Measurements from ENCODE around the gene CMA1.
A peak's percentile ranks its signal among the peaks of the same experiment; 100 is the strongest.
"Not testable (repeated sequence)": the region's sequence is repeated elsewhere in the genome, so short reads cannot be mapped to it uniquely, and the experiment has no call there.

The CMA1 gene

GRCh38 chr14:24508155-24508840 lies at the start of gene CMA1:
CMA1 (minus strand) TSS chr14:24508265; CDS start chr14:24508235, 30 bp downstream.
- no peak for FAIRE-seq
- no peak for DNase-seq (ENCODE audit: insufficient read length, low spot score)

DNA sequence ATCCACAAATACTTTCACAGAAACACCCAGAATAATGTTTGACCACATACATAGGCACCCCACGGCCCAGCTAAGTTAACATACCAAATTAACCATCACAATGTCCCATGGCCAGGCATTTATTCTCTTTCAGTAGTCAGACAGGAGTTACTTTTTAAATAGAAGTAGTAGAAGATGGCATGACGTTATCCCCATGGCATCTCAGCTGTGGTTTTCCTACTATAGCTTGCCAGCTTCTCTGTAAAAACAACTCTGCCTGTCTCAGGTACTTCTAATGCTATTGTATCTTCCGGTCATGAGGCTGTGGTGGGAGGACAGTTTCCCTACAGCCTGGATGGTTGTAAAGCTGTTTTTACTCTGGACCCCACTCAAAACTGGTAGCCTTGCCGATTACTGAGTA lies 48.7 kb upstream of the CMA1 start:
- FAIRE-seq (no peak), DNase-seq (ENCODE audit: insufficient read length, low spot score) (no peak)

DNA sequence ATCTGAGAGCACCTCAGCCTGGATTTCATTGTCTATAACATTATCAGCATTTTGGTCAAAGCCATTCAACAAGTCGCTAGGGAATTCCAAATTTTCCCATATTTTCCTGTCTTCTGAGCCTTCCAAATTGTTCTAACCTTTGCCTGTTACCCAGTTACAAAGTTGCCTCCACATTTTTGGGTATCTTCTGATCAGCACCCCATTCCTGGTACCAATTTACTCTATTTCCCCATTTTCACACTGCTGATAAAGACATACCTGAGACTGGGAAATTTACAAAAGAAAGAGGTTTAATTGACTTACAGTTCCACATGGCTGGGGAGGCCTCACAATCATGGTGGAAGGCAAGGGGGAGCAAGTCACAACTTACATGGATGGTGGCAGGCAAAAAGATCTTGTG lies 41.0 kb upstream of the CMA1 start:
- not testable (repeated sequence) for FAIRE-seq; DNase-seq (ENCODE audit: insufficient read length, low spot score)

DNA sequence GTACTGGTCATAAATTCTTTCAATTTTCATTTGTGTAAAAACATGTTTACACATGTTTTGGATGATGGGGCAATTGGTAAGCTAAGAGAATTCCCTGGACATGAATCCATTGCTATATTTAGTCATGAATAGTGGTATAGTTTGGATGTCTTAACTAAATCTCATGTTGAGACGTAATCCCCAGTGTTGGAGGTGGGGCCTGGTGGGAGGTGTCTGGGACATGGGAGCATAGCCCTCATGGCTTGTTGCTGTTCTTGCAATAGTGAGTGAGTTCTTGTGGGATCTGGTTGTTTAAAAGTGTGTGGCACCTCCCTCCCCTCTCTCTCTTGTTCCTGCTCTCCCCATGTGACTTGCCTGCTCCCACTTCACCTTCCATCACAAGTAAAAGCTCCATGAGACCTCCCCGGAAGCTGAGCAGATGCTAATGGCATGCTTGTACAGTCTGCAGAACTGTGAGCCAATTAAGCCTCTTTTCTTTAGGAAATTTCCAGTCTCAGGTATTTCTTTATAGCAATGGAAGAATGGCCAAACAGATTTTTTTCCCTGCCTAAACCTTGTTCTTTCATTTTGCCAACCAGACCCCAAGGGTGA lies 34.4 kb upstream of the CMA1 start:
- FAIRE-seq (no peak), DNase-seq (ENCODE audit: insufficient read length, low spot score) (no peak)

GRCh38 chr14:24535737-24536136 lies 27.7 kb upstream of the CMA1 start:
- FAIRE-seq (no peak), DNase-seq (ENCODE audit: insufficient read length, low spot score) (no peak)

- no peak for DNase-seq (ENCODE audit: insufficient read length, low spot score)
- FAIRE-seq, result no peak
These were observed 26.2 kb upstream of the CMA1 start for GRCh38 chr14:24534286-24534685.

DNA sequence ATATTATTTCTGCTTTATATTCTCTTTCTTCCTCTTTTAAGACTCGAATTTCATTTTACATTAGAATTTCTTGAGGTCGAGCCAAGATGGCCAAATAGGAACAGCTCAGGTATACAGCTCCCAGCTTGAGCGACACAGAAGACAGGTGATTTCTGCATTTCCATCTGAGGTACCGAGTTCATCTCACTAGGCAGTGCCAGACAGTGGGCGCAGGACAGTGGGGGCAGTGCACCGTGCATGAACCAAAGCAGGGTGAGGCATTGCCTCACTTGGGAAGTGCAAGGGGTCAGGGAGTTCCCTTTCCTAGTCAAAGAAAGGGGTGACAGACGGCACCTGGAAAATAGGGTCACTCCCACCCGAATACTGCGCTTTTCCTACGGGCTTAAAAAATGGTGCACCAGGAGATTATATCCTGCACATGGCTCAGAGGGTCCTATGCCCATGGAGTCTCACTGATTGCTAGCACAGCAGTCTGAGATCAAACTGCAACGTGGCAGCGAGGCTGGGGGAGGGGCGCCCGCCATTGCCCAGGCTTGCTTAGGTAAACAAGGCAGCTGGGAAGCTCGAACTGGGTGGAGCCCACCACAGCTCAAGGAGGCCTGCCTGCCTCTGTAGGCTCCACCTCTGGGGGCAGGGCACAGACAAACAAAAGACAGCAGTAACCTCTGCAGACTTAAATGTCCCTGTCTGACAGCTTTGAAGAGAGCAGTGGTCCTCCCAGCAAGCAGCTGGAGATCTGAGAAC lies 18.0 kb upstream of the CMA1 start:
- DNase-seq (ENCODE audit: insufficient read length, low spot score); FAIRE-seq: not testable (repeated sequence)

DNA sequence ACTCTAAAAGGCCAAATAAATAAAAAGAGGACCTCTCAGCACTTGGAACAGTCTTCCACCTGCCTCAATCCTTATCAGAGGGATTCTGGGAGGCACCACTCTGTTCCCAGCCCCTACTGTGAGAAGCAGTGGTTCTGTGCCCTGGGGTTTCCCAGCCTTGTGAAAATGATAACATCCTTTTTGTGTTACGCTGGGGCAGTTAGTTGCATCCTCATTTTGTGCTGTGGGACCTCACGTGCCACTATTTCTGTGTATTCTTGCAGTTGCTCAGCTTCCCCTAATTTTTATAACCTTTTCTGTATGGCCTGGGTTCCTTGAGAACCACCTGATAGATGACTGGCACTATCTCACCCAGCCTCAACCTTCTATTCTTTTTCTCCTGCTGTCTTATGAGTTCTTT lies 10.8 kb upstream of the CMA1 start:
- no peak for DNase-seq (ENCODE audit: insufficient read length, low spot score)
- FAIRE-seq, result no peak

DNA sequence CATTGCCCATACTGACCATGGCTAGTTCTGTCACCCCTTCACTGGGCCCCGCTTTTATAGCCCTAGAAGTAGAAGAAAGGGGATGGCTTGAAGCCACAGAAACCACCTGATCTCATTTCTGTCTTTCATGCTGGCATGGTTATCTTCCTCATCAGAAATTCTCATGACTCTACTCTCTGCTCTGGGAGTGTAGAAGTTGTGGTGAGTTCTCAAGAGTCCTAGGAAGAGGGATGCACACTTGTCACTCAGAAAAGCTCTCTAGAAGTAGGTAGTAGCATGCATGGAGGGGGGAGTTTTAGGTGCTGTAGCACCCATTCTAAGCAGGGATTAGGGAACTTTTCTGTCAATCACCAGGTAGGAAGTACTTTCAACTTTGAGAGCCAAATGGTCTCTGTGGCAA lies 6.1 kb upstream of the CMA1 start:
- FAIRE-seq, result no peak
- no peak for DNase-seq (ENCODE audit: insufficient read length, low spot score)

DNA sequence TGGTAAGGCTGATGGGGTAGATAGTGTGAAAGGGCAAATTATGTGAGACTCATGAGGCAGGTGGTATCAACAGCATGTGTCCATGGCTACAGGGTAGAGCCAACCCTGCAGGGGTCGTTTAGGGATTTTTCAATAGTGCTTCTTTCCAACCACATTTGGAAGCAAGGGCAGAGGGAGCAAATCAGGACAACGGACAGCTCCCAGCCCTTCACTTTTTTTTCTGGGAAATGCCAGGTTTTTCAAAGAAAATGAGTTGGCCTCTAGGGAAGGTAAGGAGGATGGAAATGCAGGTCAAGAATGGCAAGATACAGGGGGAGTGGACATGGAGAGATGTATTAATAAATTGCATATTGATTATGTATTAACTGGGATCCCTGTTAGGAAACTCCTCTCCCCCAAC lies 4.9 kb upstream of the CMA1 start:
- DNase-seq (ENCODE audit: insufficient read length, low spot score), result no peak
- no peak for FAIRE-seq

- DNase-seq (ENCODE audit: insufficient read length, low spot score) (no peak), FAIRE-seq (no peak)
These were observed 1.6 kb downstream of the CMA1 start for GRCh38 chr14:24506443-24506842.

DNA sequence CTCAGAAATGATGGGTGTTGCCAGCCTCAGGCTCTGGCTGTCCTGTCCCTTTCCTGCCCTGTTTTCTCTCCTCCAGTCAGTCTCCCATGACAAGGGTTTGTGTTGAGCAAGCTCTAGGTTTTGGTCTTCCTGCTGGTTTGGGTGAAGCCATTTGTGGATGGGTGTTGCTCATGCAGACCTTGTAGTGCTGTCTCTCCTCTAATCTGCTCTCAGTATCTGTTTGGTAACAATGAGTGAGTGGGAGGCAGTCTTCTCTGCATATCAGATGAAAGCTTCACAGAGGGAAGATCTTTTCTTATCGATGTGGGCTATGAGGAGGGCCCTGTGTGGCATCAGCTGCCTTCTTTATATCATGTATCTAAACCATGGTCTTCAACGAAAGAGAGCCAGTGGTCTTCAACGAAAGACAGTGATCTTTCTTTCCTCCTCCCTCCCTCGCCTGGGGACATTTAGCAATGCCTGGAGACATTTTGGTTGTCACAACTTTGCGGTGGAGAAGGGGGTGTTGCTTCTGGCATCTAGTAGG lies 3.6 kb downstream of the CMA1 start:
- no peak for FAIRE-seq
- no peak for DNase-seq (ENCODE audit: insufficient read length, low spot score)

DNA sequence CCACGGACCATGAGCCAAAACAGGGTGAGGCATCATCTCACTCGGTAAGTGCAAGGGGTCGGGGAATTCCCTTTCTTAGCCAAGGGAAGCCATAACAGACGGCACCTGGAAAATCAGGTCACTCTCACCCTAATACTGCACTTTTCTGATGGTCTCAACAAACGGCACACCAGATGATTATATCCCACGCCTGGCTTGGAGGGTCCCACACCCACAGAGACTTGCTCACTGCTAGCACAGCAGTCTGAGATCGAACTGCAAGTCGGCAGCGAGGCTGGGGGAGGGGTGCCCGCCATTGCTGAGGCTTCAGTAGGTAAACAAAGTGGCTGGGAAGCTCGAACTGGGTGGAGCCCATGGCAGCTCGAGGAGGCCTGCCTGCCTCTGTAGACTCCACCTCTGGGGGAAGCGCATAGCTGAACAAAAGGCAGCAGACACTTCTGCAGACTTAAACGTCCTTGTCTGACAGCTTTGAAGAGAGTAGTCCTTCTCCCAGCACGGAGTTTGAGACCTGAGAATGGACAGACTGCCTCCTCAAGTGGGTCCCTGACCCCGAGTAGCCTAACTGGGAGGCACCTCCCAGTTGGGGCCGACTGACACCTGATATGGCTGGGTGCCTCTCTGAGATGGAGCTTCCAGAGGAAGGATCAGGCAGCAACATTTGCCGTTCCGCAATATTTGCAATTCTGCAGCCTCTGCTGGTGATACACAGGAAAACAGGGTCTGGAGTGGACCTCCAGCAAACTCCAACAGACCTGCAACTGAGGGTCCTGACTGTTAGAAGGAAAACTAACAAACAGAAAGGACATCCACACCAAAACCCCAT lies 16.3 kb downstream of the CMA1 start:
- FAIRE-seq, result not testable (repeated sequence)

DNA sequence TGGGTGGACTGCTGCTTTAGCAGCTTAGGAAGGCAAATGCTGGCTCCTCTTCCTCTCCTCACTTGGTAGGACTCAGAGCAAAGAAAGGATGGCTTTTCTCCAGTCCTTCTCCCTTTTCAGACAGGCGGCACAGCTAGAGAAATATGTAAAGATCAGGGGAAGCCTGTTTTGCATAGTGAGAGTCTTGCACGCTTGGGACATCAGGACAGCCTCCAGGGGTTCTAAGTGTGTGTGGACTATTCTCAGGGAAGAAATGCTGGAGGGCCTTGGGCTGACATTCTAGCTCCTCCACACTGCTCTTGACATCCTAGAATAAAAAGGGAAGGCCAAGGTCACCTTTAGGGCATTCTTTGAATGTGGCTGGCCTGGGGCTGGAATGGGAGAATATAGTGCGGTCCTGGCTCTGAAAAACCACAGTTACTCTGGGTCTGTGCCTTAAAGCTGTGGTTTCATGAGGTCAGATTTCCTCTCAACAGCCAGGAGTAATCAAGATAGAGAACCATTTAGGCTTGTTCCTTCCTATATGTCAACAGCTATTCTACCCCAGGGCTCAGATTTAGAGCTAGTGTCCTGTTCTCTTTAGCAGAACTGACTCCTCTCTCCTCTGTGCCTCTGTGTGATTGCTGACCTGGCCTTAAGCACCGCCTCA lies 24.3 kb downstream of the CMA1 start:
- no peak for FAIRE-seq

More for the DNA sequence above, 16.3 kb downstream of the CMA1 start:
- not testable (repeated sequence) for DNase-seq (ENCODE audit: insufficient read length, low spot score)

DNA sequence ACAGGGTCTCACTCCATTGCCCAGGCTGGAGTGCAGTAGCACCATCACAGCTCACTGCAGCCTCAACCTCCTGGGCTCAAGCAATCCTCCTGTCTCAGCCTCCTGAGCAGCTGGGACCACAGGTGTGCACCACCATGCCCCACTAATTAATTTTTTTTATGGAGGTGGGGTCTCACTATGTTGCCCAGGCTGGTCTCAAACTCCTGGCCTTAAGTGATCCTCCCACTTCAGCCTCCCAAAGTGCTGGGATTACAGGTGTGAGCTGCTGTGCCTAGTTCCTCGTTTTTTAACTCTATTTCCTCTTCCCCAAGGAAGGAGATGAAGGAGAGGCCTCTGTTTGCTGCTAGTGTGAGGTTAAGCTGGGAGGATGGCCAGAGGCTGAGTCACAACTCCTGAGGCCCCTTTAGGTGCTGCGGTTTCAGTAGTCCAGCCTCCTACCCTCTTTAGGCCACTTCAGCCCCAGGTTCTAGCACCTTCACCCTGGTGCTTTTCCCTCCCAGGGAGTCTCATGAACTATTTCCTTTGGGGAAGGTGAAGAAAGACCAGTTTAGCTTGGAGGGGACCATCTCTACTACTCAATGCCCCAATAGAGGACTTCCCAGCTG lies 25.3 kb downstream of the CMA1 start:
- FAIRE-seq, result not testable (repeated sequence)
- peak; percentile 1 for DNase-seq (ENCODE audit: insufficient read length, low spot score)

More for the DNA sequence above, 24.3 kb downstream of the CMA1 start:
- no peak for DNase-seq (ENCODE audit: insufficient read length, low spot score)

DNA sequence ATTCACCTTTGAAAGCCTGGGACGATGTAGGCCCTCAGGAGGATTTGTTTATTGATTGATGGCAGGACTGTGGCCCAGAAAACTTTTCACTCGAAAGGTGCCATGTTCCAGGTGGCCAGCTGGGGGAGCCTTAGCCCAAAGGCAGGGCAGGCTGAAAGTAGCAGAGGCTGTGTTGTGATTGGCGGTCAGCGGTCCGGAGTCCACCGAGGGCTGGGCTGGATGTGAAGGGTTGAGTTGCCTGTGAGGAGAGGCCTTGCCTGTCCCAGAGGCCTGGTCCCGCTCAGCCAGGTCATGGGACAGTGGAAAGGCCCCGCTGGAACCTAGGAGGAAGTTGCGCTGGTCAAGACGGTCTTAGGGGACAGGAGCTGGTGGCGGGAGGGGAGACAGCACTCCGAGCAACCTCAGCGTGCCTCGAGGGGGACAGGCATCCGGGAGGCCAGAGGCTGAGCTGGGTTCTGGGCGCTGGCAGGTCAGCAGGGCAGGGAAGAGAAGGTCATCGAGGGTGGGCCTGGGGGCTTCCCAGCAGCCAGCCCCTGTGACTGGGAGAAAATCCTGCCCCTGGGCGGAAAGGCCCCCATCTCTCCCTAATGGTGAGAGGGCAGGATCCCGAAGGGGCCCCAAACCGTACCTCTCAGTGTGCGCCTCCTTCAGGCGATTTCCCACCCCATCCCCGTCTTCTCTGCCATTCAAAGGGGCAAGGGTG lies 26.3 kb downstream of the CMA1 start:
- DNase-seq (ENCODE audit: insufficient read length, low spot score), result peak; percentile 18
- no peak for FAIRE-seq

DNA sequence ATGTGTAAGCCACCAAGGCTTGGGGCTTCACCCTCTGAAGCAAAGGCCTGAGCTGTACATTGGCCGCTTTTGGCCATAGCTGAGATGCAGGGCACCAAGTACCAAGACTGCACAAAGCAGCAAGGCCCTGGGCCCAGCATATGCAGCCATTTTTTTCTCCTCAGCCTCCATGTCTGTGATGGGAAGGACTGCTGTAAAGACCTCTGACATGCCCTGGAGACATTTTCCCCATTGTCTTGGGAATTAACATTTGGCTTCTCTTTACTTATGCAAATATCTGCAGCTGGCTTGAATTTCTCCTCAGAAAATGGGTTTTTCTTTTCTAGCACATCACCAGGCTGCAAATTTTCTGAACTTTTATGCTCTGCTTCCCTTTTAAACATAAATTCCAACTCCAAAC lies 28.1 kb downstream of the CMA1 start:
- DNase-seq (ENCODE audit: insufficient read length, low spot score); FAIRE-seq: not testable (repeated sequence)

DNA sequence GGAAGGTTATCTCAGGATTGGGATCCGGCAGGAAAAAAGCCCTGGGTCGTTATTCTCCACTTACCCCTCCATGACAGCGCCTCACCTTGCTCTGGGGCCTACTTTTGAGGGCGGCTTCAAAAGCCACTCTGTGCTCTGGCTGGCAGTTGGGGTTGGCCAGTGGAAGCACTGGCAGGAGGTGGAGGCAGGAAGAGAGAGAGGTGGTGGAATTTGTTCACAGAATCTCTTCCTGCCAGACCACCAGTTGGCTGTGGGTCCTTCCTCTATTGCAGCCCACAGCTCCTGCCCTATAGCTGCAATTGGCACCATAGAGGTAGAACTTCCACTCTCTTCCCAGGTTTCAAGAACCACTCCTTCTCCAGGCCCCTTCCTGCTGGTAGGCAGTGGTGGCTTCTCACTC lies 32.8 kb downstream of the CMA1 start:
- DNase-seq (ENCODE audit: insufficient read length, low spot score) (no peak), FAIRE-seq (no peak)

GRCh38 chr14:24473211-24473610 lies 34.9 kb downstream of the CMA1 start:
- no peak for FAIRE-seq
- no peak for DNase-seq (ENCODE audit: insufficient read length, low spot score)

Data from HTR-8/SVneo (cell line).